Stimulated activated CD8-positive, alpha-beta memory T cell treated with anti-CD3 and anti-CD28 coated beads, Interleukin-15, amount 100 ng/mL, for 1 hour (primary cell): Measurements from ENCODE around the gene KLHL41.
"Not testable (repeated sequence)": the region's sequence is repeated elsewhere in the genome, so short reads cannot be mapped to it uniquely, and the experiment has no call there.

Source experiments
- DNase-seq: peaks from one replicate; pipeline ENCODE4 v3.0.0-alpha.2; 2020; ENCODE audit warnings: low read depth

The KLHL41 gene

GRCh38 chr2:169573160-169573973 is 63.9 kb downstream of the KLHL41 start, which contains the start of gene FASTKD1:
FASTKD1 (minus strand) TSS chr2:169573865; CDS start chr2:169572029, 1,836 bp downstream.
- DNase-seq: peak; percentile 71

DNA sequence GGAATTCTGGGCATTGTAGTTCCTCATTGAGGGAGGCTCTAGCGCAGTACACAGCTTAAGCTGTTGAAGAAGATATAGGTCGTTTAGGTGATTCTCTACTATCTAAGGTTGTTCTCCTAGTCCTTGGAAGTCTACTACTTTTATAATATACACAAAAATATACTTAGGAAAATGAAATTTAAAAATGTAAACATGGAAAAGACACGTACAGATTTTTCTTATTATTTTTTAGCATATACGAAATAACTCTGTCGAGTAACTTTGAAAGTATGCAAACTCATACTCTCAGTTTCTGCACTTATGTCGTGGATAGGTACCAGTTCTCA is 64.4 kb downstream of the KLHL41 start:
- DNase-seq: no peak

GRCh38 chr2:169574539-169574938 is 65.0 kb downstream of the KLHL41 start:
- not testable (repeated sequence) for DNase-seq

DNA sequence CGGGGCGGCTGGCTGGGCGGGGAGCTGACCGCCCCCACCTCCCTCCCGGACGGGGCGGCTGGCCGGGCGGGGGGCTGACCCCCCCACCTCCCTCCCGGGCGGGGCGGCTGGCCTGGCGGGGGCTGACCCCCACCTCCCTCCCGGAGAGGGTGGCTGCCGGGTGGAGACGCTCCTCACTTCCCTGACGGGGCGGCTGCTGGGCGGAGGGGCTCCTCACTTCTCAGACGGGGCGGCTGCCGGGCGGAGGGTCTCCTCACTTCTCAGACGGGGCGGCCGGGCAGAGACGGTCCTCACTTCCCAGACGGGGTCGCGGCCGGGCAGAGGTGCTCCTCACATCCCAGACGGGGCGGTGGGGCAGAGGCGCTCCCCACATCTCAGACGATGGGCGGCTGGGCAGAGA is 65.8 kb downstream of the KLHL41 start:
- DNase-seq: not testable (repeated sequence)
